HT-29 (cell line): ENCODE measurements around the gene ABAT. TPM values are rescaled to one million over a fixed set of nuclear protein-coding genes. Genes with fewer than 3 reads are reported as not detected.
"Not testable (repeated sequence)": the region's sequence is repeated elsewhere in the genome, so short reads cannot be mapped to it uniquely, and the experiment has no call there.

ENCODE experiments used
- DNase-seq: peaks from one replicate; pipeline ENCODE4 v3.0.0-alpha.2; 2015; ENCODE audit warnings: low spot score
- total RNA-seq: library from RNA; depleted of rRNA; stranded (reverse); fragments of >200 nt; shearing (Covaris generic); gene quantifications from 2 replicates; pipeline ENCODE4 v1.2.3, GENCODE V29; 2014

ABAT gene
- total RNA-seq, 1 experiment from 2014 or later, result 0.36 TPM

GRCh38 chr16:8781797-8782196 lies 107.4 kb downstream of the ABAT start:
- no peak for DNase-seq

- no peak for DNase-seq
Observed at GRCh38 chr16:8782673-8783072, 108.3 kb downstream of the ABAT start.

GRCh38 chr16:8785408-8785807 lies 111.0 kb downstream of the ABAT start:
- no peak for DNase-seq

- DNase-seq, result not testable (repeated sequence)
Observed at GRCh38 chr16:8786316-8786715, 111.9 kb downstream of the ABAT start.

- peak; percentile 33 for DNase-seq
Observed at GRCh38 chr16:8788578-8789172, 114.3 kb downstream of the ABAT start.

GRCh38 chr16:8795091-8795490 lies 120.7 kb downstream of the ABAT start:
- DNase-seq, result peak; percentile 55

GRCh38 chr16:8795818-8796217 lies 121.4 kb downstream of the ABAT start:
- DNase-seq, result no peak

GRCh38 chr16:8796469-8797363 lies 122.3 kb downstream of the ABAT start:
- DNase-seq, result no peak

GRCh38 chr16:8797364-8798173 lies 123.2 kb downstream of the ABAT start, which contains the start of the genes PMM2 and TMEM186:
Gene PMM2, plus strand, starts transcription at chr16:8797839. Its CDS starts 44 bp downstream, at chr16:8797883.
Gene TMEM186, minus strand, starts transcription at chr16:8797639. Its CDS starts 25 bp downstream, at chr16:8797614.
- DNase-seq, result peak; percentile 96

- no peak for DNase-seq
Observed at GRCh38 chr16:8798174-8798527, 123.7 kb downstream of the ABAT start.

GRCh38 chr16:8798535-8799157 lies 124.2 kb downstream of the ABAT start:
- DNase-seq, result peak; percentile 29

GRCh38 chr16:8801701-8802100 lies 127.3 kb downstream of the ABAT start:
- no peak for DNase-seq

- DNase-seq, result not testable (repeated sequence)
Observed at GRCh38 chr16:8803733-8804132, 129.3 kb downstream of the ABAT start.

GRCh38 chr16:8804313-8804712 lies 129.9 kb downstream of the ABAT start:
- DNase-seq, result no peak

- DNase-seq, result no peak
Observed at GRCh38 chr16:8806272-8806983, 132.0 kb downstream of the ABAT start.

GRCh38 chr16:8807189-8807588 lies 132.8 kb downstream of the ABAT start:
- DNase-seq, result no peak

- DNase-seq, result no peak
Observed at GRCh38 chr16:8808009-8808408, 133.6 kb downstream of the ABAT start.

GRCh38 chr16:8808613-8809353 lies 134.4 kb downstream of the ABAT start:
- no peak for DNase-seq

GRCh38 chr16:8812162-8812843 lies 137.9 kb downstream of the ABAT start:
- DNase-seq, result no peak
